ENCODE results near the gene ARL15.
"Not testable (repeated sequence)": the region's sequence is repeated elsewhere in the genome, so short reads cannot be mapped to it uniquely, and the experiment has no call there.

Gene ARL15

DNA sequence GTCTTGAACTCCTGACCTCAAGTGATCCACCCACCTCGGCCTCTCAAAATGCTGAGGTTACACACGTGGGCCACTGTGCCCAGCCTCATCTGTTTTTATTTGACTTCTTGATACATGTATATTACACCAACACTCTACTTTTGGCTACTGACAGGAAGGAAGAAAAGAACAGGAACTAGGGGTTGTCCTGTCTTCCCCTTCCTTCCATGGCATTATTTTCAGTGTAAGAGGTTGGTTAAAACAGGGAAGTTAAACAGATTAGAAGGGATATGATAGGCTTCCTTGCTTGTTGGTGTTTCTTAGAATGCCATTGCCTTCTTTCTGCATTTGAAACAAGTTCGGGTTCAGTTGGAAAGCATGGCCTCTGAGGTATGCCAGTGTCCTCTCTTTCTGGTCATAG lies 437.1 kb downstream of the ARL15 start:
- in situ Hi-C loops (cut with MboI; ENCODE audit: low sequenced_read_pairs), result no loop called here

DNA sequence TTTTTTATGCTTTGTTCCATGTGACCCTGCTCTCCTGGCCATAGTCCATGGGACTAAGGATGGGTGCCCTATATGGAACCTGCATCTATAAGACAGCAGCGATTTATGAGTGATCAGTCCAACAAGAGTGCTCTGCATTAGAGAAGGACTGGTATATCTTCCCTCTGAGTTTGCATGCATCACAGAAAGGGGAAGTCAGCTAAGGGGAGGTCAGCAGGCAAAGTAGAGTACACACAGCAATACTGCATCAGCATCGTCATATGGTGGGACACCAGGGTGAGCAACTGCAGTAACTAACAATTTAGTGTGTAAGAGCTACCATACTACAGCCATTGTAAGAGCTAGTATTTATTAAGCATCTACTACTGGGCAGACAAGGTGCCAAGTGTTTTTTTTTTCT lies 438.6 kb downstream of the ARL15 start:
- in situ Hi-C loops (cut with MboI; ENCODE audit: low sequenced_read_pairs), result no loop called here

DNA sequence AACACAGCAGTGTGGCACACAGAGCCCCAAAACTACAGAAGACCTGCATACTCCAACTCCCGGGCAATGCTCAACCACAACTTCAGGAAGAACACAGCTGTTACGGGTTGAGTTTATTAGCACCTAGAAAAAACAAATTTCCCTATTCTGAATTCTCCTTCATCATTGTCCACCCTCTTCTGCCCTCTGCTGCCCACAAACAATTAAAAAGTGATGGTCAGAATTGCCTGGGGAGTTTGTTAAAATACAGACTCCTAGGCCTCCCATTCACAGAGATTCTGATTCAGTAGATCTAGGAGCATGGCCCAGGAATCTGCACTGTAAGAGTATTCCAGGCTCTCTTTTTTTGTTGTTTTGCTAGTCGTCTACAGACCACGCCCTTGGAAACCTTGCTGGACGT lies 439.3 kb downstream of the ARL15 start:
- in situ Hi-C loops (cut with MboI; ENCODE audit: low sequenced_read_pairs), result no loop called here

DNA sequence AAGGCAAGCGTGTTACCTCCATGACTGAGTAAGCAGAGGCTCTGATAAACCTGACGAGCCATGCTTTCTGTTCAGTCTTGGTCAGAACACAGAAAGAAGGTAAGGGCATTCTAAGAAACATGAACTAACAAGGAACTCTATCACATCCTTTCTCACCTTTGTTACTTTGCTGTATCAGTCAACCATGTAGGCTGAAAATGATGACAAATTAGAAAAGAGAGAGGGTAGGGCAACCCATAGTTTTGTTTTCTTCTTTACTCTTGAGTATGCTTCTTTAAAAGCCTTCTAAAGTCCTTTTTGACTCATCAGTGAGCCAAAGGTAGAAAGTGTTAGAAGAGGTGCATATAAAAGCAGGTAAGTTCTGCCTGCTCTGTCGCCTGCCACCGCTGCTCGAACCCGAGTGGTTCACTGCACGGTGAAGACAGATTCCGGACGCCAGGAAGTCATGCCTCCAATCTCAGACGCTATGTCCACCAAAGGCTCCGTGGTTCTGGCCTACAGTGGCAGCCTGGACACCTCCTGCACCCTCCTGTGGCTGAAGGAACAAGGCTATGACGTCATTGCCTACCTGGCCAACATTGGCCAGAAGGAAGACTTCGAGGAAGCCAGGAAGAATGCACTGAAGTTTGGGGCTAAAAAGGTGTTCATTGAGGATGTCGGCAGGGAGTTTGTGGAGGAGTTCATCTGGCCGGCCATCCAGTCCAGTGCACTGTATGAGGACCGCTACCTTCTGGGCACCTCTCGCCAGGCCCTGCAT lies 451.5 kb downstream of the ARL15 start:
- in situ Hi-C loops (cut with MboI; ENCODE audit: low sequenced_read_pairs), result no loop called here

DNA sequence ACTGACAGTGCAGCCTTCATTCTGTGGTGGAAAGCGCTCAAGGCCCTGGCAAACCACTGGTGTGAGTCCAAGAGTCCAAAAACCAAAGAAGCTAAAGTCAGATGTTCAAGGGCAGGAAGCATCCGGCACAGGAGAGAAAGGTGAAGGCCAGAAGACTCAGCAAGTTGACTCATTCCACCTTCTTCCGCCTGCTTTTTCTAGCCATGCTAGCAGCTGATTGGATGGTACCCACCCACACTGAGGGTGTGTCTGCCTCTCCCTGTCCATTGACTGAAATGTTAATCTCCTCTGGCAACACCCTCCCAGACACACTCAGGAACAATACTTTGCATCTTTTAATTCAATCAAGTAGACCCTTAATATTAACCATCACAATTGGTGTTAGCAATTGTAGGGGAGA lies 453.9 kb downstream of the ARL15 start:
- in situ Hi-C loops (cut with MboI; ENCODE audit: low sequenced_read_pairs), result no loop called here

DNA sequence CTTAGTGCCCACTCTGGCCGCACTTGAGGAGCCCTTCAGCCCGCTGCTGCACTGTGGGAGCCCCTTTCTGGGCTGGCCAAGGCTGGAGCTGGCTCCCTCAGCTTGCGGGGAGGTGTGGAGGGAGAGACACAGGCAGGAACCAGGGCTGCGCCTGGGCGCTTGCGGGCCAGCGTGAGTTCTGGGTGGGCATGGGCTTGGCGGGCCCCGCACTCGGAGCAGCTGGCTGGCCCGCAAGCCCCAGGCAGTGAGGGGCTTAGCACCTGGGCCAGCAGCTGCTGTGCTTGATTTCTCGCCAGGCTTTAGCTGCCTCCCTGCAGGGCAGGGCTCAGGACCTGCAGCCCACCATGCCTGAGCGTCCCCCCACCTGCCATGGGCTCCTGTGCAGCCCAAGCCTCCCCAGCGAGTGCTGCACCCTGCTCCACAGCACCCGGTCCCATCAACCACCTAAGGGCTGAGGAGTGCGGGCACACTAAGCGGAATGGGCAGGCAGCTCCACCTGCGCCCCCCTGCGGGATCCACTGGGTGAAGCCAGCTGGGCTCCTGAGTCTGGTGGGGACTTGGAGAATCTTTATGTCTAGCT lies 473.4 kb downstream of the ARL15 start:
- in situ Hi-C loops (cut with MboI; ENCODE audit: low sequenced_read_pairs), result not testable (repeated sequence)

DNA sequence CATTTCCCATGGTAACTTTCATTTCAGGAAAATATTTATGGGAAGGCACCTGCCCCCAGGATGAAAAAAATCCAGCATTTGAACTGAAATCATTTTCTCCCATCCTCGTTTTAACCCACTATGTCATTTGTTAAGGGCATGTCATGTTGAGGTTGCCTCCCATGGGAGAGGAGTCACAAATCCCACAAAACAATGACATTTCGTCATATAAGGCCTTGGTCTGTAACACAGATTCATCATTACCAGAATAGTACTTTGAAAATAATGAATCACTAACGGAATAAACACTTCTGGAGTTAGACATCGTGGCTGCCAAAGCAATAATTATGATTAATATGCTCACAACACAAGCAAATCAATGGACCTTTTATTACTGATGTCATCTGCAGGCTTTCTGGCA lies 475.9 kb downstream of the ARL15 start:
- in situ Hi-C loops (cut with MboI; ENCODE audit: low sequenced_read_pairs), result no loop called here

Data from hTERT RPE-1 (cell line).